ENCODE results near the gene CDH2.

- TF ChIP-seq GATA2 (IDR thresholded peaks at IDR 0.05; ENCODE audit: low read depth, low read length) (no peak), GATA3 (IDR thresholded peaks at IDR 0.05; ENCODE audit: low read depth, low read length) (no peak)
Measured at GRCh38 chr18:28208268-28208667, 31.3 kb upstream of the CDH2 start.

All from SH-SY5Y (cell line).